Stimulated activated CD4-positive, alpha-beta T cell treated with anti-CD3 and anti-CD28 coated beads, Interleukin-15, amount 100 ng/mL, for 48 hours (primary cell): ENCODE measurements around the gene WWOX.
"Not testable (repeated sequence)": the region's sequence is repeated elsewhere in the genome, so short reads cannot be mapped to it uniquely, and the experiment has no call there.

Source experiments
- DNase-seq, 2 donors: peaks; one replicate each; pipeline ENCODE4 v3.0.0-alpha.2; 2020; ENCODE audit warnings: low read depth in 2 of 2

Gene WWOX

DNA sequence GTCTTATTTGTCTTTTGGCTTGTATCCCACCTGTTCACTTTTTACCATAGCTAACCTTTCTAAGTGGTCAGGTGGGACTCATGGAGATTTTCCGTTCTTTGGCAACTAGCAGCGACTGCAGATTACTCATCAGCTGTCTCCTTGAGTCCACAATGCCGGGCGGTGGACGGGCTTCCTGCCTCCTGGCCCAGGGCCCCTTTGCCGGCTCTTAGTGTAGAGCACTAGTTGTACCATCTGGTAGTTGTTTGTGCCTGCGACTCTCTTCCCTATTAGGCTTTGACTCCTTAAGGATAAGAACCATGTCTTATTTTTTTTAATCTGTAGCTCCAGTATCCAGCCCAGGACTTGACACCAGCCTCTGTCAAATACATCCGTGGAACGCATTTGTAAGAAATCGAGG lies 399.9 kb downstream of the WWOX start:
- DNase-seq, result no peak

- no peak for DNase-seq
These were observed 401.3 kb downstream of the WWOX start for GRCh38 chr16:78500659-78501270.

DNA sequence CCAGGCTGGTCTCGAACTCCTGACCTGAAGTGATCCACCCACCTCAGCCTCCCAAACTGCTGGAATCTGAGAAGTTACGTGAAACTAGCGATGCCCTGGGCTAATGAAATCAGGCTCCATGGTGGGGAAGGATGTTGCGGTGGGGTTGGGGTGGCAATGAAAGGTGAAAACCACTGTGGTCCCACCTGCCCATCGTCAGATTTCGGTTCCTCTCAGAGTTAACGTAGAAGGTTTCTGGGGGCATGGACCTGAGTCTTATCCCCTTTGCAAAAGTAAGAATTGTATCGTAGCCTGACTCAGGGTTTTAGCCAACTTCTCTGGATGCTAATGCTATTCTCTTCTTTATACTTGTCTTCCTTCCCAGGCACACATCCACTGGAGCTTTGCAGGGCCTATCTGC lies 402.3 kb downstream of the WWOX start:
- no peak for DNase-seq

GRCh38 chr16:78502812-78503350 lies 403.4 kb downstream of the WWOX start:
- no peak for DNase-seq

GRCh38 chr16:78503602-78504001 lies 404.1 kb downstream of the WWOX start:
- DNase-seq, result peak; percentile 15 to 42

- no peak for DNase-seq
These were observed 405.0 kb downstream of the WWOX start for GRCh38 chr16:78504401-78504851.

GRCh38 chr16:78505036-78505435 lies 405.6 kb downstream of the WWOX start:
- DNase-seq, result no peak

GRCh38 chr16:78505544-78506366 lies 406.3 kb downstream of the WWOX start:
- no peak for DNase-seq

GRCh38 chr16:78506367-78507193 lies 407.1 kb downstream of the WWOX start:
- DNase-seq, result no peak

DNA sequence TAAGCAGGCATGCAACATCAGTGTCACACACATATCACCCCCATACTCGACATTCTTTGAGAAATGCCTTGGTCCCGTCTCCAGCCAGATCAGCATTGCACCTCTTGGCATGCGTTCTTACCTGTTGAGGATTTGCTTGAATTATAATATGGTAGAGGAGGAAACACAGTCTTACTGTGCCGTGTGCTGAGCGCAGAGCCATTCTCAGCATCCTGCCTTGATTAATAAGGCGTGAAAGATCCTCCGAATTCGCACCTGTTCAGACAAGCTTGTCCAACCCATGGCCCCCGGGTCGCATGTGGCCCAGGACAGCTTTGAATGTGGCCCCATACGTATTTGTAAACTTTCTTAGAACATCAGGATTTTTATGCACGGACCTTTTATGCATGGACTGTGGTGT lies 408.1 kb downstream of the WWOX start:
- no peak for DNase-seq

DNA sequence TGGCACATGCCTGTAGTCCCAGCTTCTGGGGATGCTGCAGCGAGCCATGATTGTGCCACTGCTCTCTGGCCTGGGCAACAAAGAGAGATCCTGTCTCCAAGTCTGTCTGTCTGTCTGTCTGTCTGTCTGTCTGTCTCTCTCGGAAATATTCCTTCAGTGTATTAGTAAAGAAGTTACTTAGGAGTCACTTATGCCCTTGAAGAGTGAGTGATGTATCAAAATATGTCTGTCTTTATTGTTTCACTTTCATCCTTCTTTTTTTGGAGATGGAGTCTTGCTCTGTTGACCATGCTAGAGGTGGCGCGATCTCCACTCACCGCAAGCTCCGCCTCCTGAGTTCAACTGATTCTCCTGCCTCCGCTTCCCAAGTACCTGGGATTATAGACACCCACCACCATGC lies 410.5 kb downstream of the WWOX start:
- DNase-seq, result no peak

DNA sequence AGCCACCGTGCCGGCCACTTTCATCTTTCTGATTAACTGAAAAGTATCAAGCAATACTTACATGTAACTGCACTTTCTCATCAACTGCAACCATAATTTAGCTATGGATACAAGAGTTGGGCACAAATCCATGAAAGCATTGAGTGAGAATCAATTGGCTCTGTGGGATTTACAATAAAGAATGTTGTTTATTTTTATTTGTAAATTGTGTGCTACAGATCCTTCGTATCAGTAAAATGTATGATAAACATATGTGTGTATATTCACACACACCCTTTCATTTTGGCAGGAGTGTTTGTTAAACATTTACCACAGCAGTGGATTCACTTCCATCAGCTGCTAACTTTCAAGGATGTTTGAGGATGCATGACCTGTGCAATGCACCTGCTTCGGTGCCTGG lies 411.0 kb downstream of the WWOX start:
- no peak for DNase-seq

- no peak for DNase-seq
These were observed 414.4 kb downstream of the WWOX start for GRCh38 chr16:78513838-78514237.

DNA sequence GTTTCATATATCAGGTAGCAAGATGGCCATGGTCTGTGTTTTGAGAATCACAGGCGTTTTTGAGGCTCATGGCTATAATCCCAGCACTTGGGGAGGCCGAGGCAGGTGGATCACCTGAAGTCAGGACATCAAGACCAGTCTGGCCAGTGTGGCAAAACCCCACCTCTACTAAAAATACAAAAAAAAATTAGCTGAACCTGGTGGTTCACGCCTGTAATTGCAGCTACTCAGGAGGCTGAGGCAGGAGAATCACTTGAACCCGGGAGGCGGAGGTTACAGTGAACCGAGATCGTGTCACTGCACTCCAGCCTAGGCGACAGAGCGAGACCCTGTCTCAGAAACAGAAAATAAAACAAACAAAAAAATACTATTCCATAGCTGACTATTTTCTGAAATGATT lies 415.4 kb downstream of the WWOX start:
- not testable (repeated sequence) for DNase-seq

DNA sequence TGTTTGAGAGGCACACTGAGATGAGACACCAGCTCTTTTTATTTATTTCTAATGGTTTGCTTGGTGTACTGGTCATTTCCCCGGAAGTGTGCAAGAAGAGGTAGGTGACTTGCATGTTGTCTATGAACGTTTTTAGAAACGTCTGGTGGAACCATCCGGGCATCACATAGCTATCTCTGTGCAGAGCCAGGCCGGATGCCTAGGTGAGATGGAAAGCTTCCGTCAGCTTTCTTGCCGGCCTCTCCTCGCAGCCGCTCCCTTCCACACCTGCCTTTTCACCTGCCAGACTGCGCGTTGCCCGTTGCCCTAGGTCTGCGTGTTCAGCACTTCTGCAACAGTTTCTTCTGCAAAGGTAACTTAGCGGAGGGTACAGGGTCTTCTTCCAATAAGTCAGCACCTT lies 416.0 kb downstream of the WWOX start:
- no peak for DNase-seq

GRCh38 chr16:78516006-78516736 lies 416.7 kb downstream of the WWOX start:
- DNase-seq, result no peak

DNA sequence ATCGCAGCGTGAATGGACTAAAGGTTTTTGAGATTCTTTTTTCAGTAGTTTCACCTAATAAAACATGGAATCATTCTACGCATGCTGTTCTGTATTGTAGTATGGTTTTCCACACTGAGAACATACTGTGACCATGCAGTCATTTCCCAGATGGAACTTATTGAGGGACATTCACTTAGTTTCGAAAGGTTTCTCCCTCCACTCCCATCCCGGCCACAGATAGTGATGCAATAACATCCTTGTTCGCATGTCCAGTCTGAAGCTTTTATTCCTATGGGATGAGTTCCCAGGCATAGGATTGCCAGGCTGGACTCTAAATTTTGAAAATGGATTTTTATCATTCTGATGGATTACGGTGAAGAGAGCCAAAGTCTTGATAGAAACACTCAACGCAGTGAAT lies 420.4 kb downstream of the WWOX start:
- DNase-seq, result no peak

DNA sequence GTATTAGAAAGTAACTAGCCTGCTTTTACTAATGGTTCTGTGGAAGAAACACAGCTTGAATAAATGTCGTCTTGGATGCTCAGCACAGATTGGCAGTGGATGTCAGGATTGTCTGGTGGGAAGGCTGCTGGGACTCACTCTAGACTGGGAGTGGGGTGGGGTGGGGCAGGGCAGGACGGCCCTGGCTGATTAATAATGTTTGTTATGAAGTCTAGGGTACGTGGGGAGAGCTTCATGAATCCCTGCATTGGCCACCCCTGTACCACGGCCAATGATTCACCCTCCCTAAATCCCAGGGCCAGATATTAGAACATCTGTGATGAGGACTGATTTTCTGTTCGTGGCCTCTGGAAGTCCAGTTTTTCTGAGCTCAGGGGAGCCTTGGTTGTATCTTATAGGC lies 421.0 kb downstream of the WWOX start:
- DNase-seq, result no peak

DNA sequence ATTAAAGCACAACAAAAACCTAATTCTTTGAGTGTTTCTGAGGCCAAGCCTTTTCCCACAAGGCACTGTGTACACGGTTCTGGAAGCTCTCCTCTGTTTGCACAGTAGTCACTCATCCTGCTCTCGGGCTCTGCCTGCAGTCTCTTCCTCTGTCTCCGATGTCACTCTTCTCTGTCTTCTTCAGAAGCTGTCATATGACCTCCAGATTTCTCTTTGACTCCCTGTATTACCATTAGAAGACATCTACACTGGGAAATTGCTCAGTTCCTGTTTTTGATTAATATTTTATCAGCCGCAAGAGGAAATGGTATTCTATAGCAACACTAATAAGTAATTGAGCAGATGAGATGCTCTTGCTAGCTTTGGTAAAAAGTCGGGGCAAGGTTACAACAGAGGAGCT lies 422.9 kb downstream of the WWOX start:
- DNase-seq, result no peak

DNA sequence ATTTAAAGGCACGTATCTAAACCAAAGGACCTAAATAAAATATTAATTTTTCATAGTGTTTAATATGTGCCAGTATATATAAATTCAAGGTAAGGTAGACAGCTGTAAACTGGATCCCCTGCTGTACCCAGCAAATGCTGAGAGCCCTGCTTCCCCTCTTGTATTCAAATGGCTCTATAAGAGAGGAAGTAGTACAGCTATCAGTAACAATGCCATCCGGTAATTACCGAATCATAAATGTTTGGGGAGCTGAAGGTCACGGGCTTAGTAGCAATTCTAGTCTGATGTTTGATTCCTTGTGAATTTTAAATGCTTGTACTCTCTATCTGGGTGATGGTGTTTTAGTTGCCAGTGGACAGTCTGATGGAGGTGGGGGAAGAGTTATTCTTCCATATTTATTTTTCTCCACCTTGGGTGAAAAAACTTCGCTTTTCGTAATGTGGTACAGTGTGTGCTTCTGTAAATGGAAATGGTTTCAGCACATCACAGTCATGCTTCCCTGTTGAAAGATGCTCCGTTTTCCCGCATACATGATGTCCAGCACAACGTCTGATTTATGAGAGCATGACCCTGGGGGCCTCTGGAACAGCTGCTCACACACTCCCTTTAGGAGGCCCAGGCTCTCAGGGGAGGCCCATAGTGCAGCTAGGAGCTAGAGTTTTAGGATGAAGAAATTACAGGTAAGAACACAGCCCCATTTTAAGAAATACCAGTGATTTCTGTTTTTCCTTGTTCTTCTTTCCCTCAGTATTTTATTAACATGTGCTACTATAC lies 423.9 kb downstream of the WWOX start:
- no peak for DNase-seq

DNA sequence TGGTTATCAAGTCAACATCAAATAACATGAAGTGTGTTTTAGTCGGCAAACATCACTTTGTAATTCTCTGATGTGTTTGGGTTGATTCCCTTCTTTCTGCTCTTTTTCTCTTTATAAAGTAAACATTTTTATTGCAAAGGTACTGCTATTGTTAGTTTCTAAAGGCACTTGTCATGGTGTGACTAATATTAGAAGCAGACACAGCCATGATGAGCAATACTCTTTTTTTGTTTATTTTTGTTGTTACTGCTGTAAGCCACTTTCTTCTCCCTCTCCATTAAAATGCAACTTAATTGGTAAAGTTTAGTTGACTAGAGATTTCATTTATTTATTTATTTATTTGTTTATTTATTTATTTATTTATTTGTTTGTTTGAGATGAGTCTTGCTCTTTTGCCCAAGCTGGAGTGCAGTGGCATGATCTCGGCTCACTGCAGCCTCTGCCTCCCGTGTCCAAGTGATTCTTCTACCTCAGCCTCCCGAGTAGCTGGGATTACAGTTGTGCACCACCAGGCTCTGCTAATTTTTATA lies 424.7 kb downstream of the WWOX start:
- no peak for DNase-seq
